T-helper 2 cell treated with Interferon-gamma antibody and Interleukin-4, amounts not matched to agents 5 μg/mL and 100 μg/mL, for 36 hours (primary cell): ENCODE results near the gene TLE1.

Experiments used
- DNase-seq: peaks from one replicate; pipeline ENCODE4 v3.0.0; 2021; ENCODE audit warnings: low spot score
- H3K27ac Mint-ChIP-seq: one replicate; pipeline ENCODE4 v1.8.0; 2021; ENCODE audit warnings: mild to moderate bottlenecking, mixed read lengths
- H3K27me3 Mint-ChIP-seq: one replicate; pipeline ENCODE4 v1.8.0; 2021; ENCODE audit warnings: low read depth, mixed read lengths
- H3K36me3 Mint-ChIP-seq: one replicate; pipeline ENCODE4 v1.8.0; 2021; ENCODE audit warnings: low read depth, mixed read lengths
- H3K4me1 Mint-ChIP-seq: one replicate; pipeline ENCODE4 v1.8.0; 2021; ENCODE audit warnings: low read depth, mixed read lengths
- H3K4me3 Mint-ChIP-seq: one replicate; pipeline ENCODE4 v1.8.0; 2022; ENCODE audit warnings: mild to moderate bottlenecking, moderate library complexity, mixed read lengths
- H3K9me3 Mint-ChIP-seq: one replicate; pipeline ENCODE4 v1.8.0; 2021; ENCODE audit warnings: mixed read lengths

The TLE1 gene

GRCh38 chr9:81588148-81588871, 101.0 kb downstream of the TLE1 start:
- H3K4me3 Mint-ChIP-seq = no peak overlapping the region
- H3K27me3 Mint-ChIP-seq = no peaks in the 10 kb centered on the region
- no peaks in the 10 kb centered on the region for H3K9me3 Mint-ChIP-seq
- H3K36me3 Mint-ChIP-seq = no peaks in the 10 kb centered on the region
- DNase-seq = no peak
- no peak overlapping the region for H3K27ac Mint-ChIP-seq
- H3K4me1 Mint-ChIP-seq = no peaks in the 10 kb centered on the region

GRCh38 chr9:81586786-81587185, 102.6 kb downstream of the TLE1 start:
- Mint-ChIP-seq H3K27ac (no peak overlapping the region), H3K4me1 (no peaks in the 10 kb centered on the region), H3K4me3 (no peak overlapping the region), H3K9me3 (no peaks in the 10 kb centered on the region), H3K27me3 (no peaks in the 10 kb centered on the region), H3K36me3 (no peaks in the 10 kb centered on the region)
- DNase-seq = no peak

- Mint-ChIP-seq H3K27ac (no peak overlapping the region), H3K27me3 (no peaks in the 10 kb centered on the region), H3K9me3 (no peaks in the 10 kb centered on the region), H3K4me1 (no peaks in the 10 kb centered on the region), H3K36me3 (no peaks in the 10 kb centered on the region), H3K4me3 (no peak overlapping the region)
- DNase-seq = no peak
These were observed 104.1 kb downstream of the TLE1 start for GRCh38 chr9:81585191-81585763.

GRCh38 chr9:81584099-81584498, 105.2 kb downstream of the TLE1 start:
- DNase-seq = no peak
- H3K9me3 Mint-ChIP-seq = no peaks in the 10 kb centered on the region
- H3K4me1 Mint-ChIP-seq = no peaks in the 10 kb centered on the region
- no peak overlapping the region for H3K27ac Mint-ChIP-seq
- no peaks in the 10 kb centered on the region for H3K27me3 Mint-ChIP-seq
- H3K4me3 Mint-ChIP-seq = no peak overlapping the region
- no peaks in the 10 kb centered on the region for H3K36me3 Mint-ChIP-seq

- no peak overlapping the region for H3K4me3 Mint-ChIP-seq
- no peaks in the 10 kb centered on the region for H3K4me1 Mint-ChIP-seq
- no peak for DNase-seq
- H3K36me3 Mint-ChIP-seq = no peaks in the 10 kb centered on the region
- no peaks in the 10 kb centered on the region for H3K27me3 Mint-ChIP-seq
- H3K9me3 Mint-ChIP-seq = no peaks in the 10 kb centered on the region
- H3K27ac Mint-ChIP-seq = no peak overlapping the region
These were observed 107.4 kb downstream of the TLE1 start for GRCh38 chr9:81581986-81582385.

- no peak for DNase-seq
- Mint-ChIP-seq H3K27me3 (no peaks in the 10 kb centered on the region), H3K36me3 (no peaks in the 10 kb centered on the region), H3K4me1 (no peaks in the 10 kb centered on the region), H3K4me3 (no peak overlapping the region), H3K27ac (no peak overlapping the region), H3K9me3 (no peaks in the 10 kb centered on the region)
These were observed 110.0 kb downstream of the TLE1 start for GRCh38 chr9:81579381-81579780.

- Mint-ChIP-seq H3K27me3 (no peaks in the 10 kb centered on the region), H3K9me3 (no peaks in the 10 kb centered on the region), H3K4me1 (no peaks in the 10 kb centered on the region), H3K4me3 (no peak overlapping the region), H3K27ac (no peak overlapping the region), H3K36me3 (no peaks in the 10 kb centered on the region)
- DNase-seq = no peak
These were observed 110.7 kb downstream of the TLE1 start for GRCh38 chr9:81578606-81579005.

- Mint-ChIP-seq H3K27ac (no peak overlapping the region), H3K27me3 (no peaks in the 10 kb centered on the region), H3K36me3 (no peaks in the 10 kb centered on the region), H3K9me3 (no peaks in the 10 kb centered on the region), H3K4me3 (no peak overlapping the region), H3K4me1 (no peaks in the 10 kb centered on the region)
- DNase-seq = no peak
These were observed 113.4 kb downstream of the TLE1 start for GRCh38 chr9:81575956-81576355.

- H3K4me3 Mint-ChIP-seq = no peak overlapping the region
These were observed 114.9 kb downstream of the TLE1 start for GRCh38 chr9:81574405-81574804.

GRCh38 chr9:81573415-81574321, 115.7 kb downstream of the TLE1 start:
- Mint-ChIP-seq H3K4me1 (no peaks in the 10 kb centered on the region), H3K27ac (no peak overlapping the region), H3K27me3 (no peaks in the 10 kb centered on the region), H3K4me3 (no peak overlapping the region), H3K36me3 (no peaks in the 10 kb centered on the region), H3K9me3 (no peaks in the 10 kb centered on the region)
- DNase-seq = no peak

More at GRCh38 chr9:81574405-81574804, 114.9 kb downstream of the TLE1 start:
- DNase-seq = no peak
- Mint-ChIP-seq H3K9me3 (no peaks in the 10 kb centered on the region), H3K4me1 (no peaks in the 10 kb centered on the region), H3K27ac (no peak overlapping the region), H3K27me3 (no peaks in the 10 kb centered on the region), H3K36me3 (no peaks in the 10 kb centered on the region)

GRCh38 chr9:81570083-81570482, 119.3 kb downstream of the TLE1 start:
- Mint-ChIP-seq H3K9me3 (no peaks in the 10 kb centered on the region), H3K36me3 (no peaks in the 10 kb centered on the region), H3K27ac (no peak overlapping the region), H3K4me1 (no peaks in the 10 kb centered on the region), H3K27me3 (no peaks in the 10 kb centered on the region), H3K4me3 (no peak overlapping the region)
- DNase-seq = no peak

- Mint-ChIP-seq H3K4me3 (no peak overlapping the region), H3K27me3 (no peaks in the 10 kb centered on the region), H3K9me3 (no peaks in the 10 kb centered on the region), H3K36me3 (no peaks in the 10 kb centered on the region), H3K4me1 (no peaks in the 10 kb centered on the region), H3K27ac (no peak overlapping the region)
- no peak for DNase-seq
These were observed 123.2 kb downstream of the TLE1 start for GRCh38 chr9:81566074-81566698.

- Mint-ChIP-seq H3K9me3 (no peaks in the 10 kb centered on the region), H3K4me1 (no peaks in the 10 kb centered on the region), H3K4me3 (no peak overlapping the region), H3K36me3 (no peaks in the 10 kb centered on the region), H3K27ac (no peak overlapping the region), H3K27me3 (no peaks in the 10 kb centered on the region)
- DNase-seq = no peak
These were observed 123.7 kb downstream of the TLE1 start for GRCh38 chr9:81565609-81566008.

GRCh38 chr9:81565144-81565543, 124.2 kb downstream of the TLE1 start:
- H3K4me3 Mint-ChIP-seq = no peak overlapping the region
- H3K27me3 Mint-ChIP-seq = no peaks in the 10 kb centered on the region
- no peaks in the 10 kb centered on the region for H3K36me3 Mint-ChIP-seq
- H3K4me1 Mint-ChIP-seq = no peaks in the 10 kb centered on the region
- DNase-seq = no peak
- H3K27ac Mint-ChIP-seq = no peak overlapping the region
- H3K9me3 Mint-ChIP-seq = no peaks in the 10 kb centered on the region
